GM12864 (cell line): ENCODE data around the gene CEBPE.

Experiments used
- DNase-seq: peaks from one replicate; pipeline ENCODE4 v3.0.0-alpha.2; 2011; ENCODE audit warnings: low read depth
- H3K4me3 ChIP-seq: 2 replicates; pipeline ENCODE4 v1.5.1; 2011; ENCODE audit warnings: mild to moderate bottlenecking, low read depth, low read length, control low read depth
- TF ChIP-seq, protein P1 (sequence below): IDR thresholded peaks from 2 replicates; pipeline ENCODE4 v1.5.1; 2011; ENCODE audit warnings: low read depth, mild to moderate bottlenecking, moderate library complexity, low read length, control low read depth, inconsistent platforms; ENCODE audit errors: missing control alignments

CEBPE gene

GRCh38 chr14:23093526-23093925, 25.5 kb downstream of the CEBPE start:
- H3K4me3 ChIP-seq: peak overlapping the region; percentile 78; the same call in 1 of the 2 replicates
- DNase-seq: no peak
- TF ChIP-seq, protein P1, sequence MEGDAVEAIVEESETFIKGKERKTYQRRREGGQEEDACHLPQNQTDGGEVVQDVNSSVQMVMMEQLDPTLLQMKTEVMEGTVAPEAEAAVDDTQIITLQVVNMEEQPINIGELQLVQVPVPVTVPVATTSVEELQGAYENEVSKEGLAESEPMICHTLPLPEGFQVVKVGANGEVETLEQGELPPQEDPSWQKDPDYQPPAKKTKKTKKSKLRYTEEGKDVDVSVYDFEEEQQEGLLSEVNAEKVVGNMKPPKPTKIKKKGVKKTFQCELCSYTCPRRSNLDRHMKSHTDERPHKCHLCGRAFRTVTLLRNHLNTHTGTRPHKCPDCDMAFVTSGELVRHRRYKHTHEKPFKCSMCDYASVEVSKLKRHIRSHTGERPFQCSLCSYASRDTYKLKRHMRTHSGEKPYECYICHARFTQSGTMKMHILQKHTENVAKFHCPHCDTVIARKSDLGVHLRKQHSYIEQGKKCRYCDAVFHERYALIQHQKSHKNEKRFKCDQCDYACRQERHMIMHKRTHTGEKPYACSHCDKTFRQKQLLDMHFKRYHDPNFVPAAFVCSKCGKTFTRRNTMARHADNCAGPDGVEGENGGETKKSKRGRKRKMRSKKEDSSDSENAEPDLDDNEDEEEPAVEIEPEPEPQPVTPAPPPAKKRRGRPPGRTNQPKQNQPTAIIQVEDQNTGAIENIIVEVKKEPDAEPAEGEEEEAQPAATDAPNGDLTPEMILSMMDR: no peak

GRCh38 chr14:23093104-23093503, 26.0 kb downstream of the CEBPE start:
- no peak overlapping the region for H3K4me3 ChIP-seq
- DNase-seq: no peak

DNA sequence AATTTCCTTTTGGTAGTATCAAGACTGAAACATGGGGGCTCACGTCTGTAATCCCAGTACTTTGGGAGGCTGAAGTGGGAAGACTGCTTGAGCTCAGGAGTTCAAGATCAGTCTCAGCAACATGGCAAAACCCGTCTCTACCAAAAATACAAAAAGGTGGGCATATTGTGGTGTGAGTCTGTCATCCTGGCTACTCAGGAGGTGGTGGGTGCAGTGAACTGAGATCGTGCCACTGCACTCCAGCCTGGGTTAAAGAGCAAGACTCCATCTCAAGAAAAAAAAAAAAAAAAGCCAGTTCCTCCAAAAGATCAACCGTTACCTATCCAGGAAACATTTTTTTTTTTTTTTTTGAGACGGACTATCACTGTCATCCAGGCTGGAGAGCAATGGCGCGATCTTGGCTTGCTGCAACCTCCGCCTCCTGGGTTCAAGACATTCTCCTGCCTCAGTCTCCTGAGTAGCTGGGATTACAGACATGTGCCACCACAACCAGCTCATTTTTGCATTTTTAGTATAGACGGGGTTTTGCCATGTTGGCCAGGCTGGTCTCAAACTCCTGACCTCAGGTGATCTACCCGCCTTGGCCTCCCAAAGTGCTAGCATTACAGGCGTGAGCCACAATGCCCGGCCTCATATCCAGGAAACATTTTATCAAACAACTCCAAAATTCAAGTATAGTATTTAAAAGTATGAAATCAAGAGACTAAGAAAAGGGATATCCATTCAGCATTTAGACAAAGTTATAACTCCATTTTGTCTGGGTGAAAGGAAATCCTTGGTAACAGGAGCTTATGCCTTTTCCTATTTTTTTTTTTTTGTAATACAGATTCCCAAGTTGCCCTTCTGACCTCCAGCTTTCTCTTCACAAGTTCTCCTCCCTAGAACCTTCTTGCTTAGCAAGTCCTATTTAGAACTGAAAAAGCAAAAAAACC, 27.5 kb downstream of the CEBPE start:
- TF ChIP-seq, protein P1: no peak
- DNase-seq: no peak
- no peak overlapping the region for H3K4me3 ChIP-seq

More at GRCh38 chr14:23093104-23093503, 26.0 kb downstream of the CEBPE start:
- TF ChIP-seq, protein P1: no peak

DNA sequence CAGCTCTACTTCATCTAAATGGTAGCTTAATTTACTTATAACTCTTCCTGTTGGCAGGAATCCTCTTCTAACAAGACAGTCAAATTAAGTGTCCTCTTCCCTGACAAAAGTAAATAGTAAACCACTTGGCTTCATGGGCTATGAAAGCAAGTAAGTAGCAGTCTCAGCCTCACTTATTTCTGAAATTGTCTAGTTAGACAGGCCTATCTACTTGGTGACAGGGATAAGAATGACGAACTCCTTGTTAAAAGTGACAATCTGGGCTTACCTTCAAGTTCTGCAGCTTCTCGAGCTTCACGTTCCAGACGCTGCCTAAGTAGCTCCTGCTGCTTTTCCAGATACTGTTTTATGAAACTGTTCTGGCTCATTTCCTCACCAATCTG, 28.8 kb downstream of the CEBPE start:
- TF ChIP-seq, protein P1: no peak
- DNase-seq: no peak
- no peak overlapping the region for H3K4me3 ChIP-seq

DNA sequence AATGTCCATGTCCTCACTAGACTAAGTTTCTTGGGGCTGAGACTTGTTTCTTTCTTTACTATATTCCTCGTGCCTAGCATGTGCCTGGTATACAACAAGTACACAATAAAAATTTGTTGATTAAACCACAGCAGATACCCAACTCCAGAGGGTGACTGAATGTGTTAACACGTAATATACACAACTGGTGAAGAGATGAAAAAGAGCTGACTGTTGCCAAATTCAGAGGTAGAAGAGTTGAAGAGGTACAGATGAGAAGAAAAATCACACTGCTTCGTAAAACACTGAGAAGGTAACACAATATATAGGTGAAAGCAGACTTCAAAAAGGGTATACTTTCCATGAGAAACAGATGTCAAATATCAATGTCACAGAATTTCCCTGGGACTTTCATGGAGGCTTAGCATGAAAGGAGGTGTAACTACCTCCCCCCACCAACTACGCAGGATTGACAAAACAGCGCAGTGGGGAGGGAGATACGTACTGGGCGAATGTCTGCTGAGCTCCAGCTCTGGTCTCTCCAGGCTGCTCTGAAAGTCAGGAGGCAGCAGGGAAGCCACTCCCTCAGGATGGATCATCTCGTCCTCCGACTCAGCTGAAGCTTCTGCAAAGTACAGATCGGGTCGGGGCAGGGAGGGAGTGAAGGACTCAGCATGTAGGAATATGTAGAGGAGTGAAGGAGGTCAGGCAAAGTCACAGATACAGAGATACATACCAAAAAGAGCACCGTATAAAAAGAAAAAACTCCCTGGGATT, 29.4 kb downstream of the CEBPE start:
- DNase-seq: no peak
- H3K4me3 ChIP-seq: no peak overlapping the region
- TF ChIP-seq, protein P1: no peak

GRCh38 chr14:23086565-23086964, 32.5 kb downstream of the CEBPE start:
- H3K4me3 ChIP-seq: no peak overlapping the region
- no peak for DNase-seq
- TF ChIP-seq, protein P1: no peak
